ENCODE measurements around the gene TRIL.

The TRIL gene

GRCh38 chr7:28980451-28981160 is 22.5 kb upstream of the TRIL start:
- no peak for DNase-seq

GRCh38 chr7:28979776-28980175 is 21.6 kb upstream of the TRIL start:
- DNase-seq = no peak

DNA sequence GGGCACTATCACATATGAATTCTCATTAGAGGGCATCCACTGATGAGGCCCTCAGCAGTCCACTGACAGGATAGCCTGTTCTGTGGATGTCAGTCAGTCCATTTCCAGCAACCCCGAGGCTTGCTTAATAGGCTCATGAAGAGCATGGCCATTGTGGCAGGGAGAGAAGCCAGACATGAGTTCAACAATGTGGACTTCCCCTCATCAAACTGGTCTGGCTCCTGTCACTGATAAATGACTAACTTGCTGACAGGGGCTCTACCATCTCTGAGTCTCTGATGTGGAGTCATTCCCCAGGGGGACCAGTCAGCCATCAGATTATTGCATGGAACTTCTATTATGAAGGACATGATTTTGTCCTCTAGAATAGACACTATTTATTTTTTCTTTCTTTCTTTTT is 19.8 kb upstream of the TRIL start:
- DNase-seq = no peak

GRCh38 chr7:28976022-28976421 is 17.9 kb upstream of the TRIL start:
- DNase-seq = no peak

DNA sequence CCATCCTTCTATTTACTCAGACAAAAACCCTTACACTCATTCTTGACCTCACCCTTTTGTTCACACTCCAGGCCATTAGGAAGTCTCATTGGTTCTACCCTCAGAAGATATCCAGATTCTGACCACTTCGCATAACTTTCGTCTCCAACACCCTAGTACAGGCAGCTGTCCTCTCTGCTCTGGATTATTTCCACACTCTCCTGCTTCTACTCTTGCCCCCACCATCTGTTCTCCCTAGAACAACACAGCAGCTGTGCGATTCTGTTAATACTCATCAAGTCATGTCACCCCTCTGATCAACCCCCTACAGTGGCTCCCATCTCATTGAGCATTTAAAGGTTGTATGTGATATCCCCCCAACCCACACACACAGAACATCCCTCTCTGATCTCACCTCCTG is 15.5 kb upstream of the TRIL start:
- no peak for DNase-seq

DNA sequence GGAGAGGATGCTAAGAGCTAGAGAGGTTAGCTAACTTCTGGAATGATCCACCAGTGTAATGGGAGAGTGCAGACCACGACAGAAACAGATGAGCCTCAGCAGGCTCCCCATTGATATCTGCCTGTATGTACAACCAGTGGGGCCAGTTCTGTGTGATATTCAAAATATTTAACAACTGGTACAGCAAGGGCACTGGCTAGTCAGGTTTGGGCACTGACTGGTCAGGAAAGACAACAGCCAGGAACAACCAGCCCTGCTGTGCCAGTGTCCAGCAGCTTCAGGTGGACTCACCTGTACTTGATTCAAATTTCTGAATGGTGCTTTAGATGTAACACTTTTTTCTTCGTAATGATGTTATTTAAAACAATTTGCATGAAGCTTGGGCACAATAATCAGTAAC is 5.9 kb upstream of the TRIL start:
- no peak for DNase-seq

- no peak for DNase-seq
Measured at GRCh38 chr7:28961972-28962371, 3.8 kb upstream of the TRIL start.

DNA sequence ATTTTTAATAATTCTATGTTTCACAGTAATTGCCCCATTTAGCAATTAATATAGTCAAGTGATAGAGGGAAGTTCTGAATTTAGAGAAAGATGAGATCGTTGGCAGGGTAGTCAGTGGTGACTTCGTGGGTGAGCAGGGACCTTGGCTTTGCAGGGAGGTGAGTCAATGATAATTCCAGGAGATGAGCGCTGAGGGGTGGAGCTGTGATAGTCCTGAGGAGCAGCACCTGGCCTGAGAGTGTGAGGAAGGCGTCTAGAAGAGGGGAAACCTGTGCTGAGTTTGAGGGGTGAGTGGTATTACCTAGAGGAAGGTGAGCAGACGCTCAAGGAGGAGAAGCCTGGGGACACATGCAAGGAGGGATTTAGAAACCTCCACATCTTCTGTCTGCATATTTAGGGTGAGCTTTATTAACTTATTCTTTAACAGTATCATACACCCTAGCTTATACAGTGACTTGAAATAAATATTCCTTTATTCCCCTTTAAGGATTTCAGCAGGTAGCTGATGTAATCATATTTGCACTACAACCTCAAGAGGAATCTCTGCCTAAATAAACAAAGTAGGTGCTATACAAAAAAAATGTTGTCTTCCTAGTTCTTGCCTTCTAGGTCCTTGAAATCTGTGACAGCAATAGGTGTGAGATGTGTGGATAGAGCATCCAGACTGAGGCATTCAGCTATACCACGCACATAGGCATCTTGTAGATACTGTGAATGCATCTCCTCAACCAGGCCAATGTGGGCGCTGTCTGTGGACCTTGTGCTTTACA is 2.1 kb upstream of the TRIL start:
- no peak for DNase-seq

- no peak for DNase-seq
Measured at GRCh38 chr7:28958980-28959347, 834 bp upstream of the TRIL start.

GRCh38 chr7:28957751-28958234 is 337 bp downstream of the TRIL start:
- no peak for DNase-seq

GRCh38 chr7:28957064-28957750 is 923 bp downstream of the TRIL start:
- no peak for DNase-seq

DNA sequence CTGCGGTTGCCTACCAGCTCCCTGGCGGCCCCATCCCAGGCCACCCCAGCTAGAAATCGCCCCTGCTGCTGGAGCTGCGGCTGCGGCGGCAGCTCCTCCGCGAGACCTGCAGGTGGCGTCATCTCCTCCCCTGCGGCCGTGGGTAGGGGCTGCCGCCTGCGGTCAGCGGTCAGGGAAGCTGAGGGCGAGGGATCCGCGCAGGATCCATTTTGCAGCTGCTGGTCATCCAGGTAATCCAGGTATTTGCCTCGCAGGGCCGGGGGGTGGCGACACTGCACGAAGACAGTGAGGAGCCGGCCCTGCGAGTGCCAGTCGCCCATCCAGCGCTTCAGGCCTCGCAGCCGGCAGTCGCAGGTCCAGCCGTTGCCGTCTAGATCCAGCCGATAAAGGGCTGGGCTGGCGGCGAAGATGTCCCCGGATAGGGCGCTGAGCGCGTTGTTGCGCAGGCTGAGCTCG is 1.5 kb downstream of the TRIL start:
- DNase-seq = no peak

- DNase-seq = no peak
Measured at GRCh38 chr7:28955718-28956607, 2.2 kb downstream of the TRIL start.

GRCh38 chr7:28955356-28955717 is 2.8 kb downstream of the TRIL start:
- DNase-seq = no peak

DNA sequence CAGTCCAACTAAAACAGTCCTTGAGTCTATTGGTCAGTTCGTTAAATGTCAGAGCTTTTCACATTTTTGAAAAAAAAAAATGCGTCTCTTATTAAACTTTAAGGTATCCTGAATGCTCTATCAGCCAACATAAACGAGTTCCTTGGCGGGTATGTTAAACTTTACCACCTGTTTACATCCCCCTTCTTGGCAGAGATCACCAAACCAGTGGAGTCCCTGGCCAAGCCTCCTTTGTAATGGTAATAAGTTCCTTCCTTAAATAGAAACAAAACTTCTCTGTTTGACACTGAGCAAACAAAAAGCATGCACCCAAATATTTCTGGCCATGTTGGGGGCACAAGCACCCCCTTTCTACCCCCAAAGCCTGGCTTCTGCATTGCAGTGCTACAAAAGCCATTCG is 3.2 kb downstream of the TRIL start:
- DNase-seq = no peak

GRCh38 chr7:28954471-28954870 is 3.7 kb downstream of the TRIL start:
- no peak for DNase-seq

GRCh38 chr7:28953633-28954032 is 4.5 kb downstream of the TRIL start:
- no peak for DNase-seq

- no peak for DNase-seq
Measured at GRCh38 chr7:28942168-28942567, 16.0 kb downstream of the TRIL start.

GRCh38 chr7:28941633-28942032 is 16.5 kb downstream of the TRIL start:
- DNase-seq = no peak

GRCh38 chr7:28940741-28941384 is 17.3 kb downstream of the TRIL start:
- DNase-seq = no peak

DNA sequence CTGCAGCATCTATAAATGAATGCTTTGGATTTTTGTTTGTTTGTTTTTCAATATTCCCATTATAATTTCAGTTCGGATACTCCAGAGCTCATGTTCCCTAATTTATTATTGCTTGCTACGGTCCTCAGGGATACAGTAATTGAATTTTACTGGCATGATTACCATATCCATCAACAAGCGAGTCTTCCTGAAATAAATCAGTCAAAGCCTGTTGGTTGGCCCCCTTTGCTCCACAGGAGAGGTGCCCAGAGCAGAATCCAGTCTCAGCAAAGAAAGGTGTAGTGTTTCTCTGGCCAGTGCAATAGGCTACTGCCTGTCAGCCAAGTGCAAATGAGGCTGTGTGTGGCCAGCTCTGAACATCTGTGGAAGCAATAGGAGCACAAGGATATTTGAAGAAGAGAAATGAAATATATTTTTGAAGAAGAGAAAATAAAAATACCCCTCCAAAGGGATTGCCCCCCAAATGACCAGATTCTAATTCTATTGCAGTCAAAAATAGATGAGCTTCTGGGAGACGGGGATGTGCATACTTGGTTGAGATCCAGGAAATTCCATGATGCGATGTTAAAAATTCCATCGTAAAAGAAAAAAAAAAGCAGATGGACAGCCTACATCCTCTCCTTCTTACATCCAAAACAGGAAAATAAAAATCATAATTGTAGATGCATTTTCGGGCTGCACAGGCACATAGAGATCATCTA is 18.1 kb downstream of the TRIL start:
- DNase-seq = no peak

DNA sequence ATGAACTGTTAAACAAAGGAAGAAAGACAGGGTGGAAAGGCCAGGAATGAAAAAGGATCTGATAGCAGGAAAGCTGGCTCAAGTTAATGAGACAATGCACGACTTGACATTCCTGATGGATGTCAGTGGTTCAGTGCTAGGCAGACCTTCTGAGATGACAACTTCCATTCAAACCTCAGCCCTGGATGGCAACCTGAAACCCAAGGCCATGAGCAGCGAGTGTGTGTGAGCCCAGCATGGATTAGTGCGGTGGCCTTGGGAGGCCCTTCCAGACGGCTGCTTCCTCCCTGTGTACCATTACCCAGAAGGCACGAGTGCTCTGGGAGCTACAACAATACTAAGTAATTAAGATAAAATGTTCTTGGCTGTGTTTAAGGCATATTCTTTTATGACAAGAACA is 18.8 kb downstream of the TRIL start:
- no peak for DNase-seq
